Choroid plexus epithelial cell (primary cell): ENCODE results near the gene LRRN2.
"Not testable (repeated sequence)": the region's sequence is repeated elsewhere in the genome, so short reads cannot be mapped to it uniquely, and the experiment has no call there.

Source experiments
- DNase-seq: peaks from one replicate; pipeline ENCODE4 v3.0.0-alpha.2; 2010; ENCODE audit warnings: low read depth
- H3K4me3 ChIP-seq: 2 replicates; pipeline ENCODE4 v1.5.1; 2011; ENCODE audit warnings: low read depth, mild to moderate bottlenecking, control low read depth, low read length, moderate library complexity
- TF ChIP-seq, protein P1 (sequence below): conservative IDR thresholded peaks from 2 replicates; pipeline ENCODE4 v1.5.1; 2011; ENCODE audit warnings: low read depth, mild to moderate bottlenecking, control low read depth, inconsistent platforms, low read length, moderate library complexity

The LRRN2 gene

DNA sequence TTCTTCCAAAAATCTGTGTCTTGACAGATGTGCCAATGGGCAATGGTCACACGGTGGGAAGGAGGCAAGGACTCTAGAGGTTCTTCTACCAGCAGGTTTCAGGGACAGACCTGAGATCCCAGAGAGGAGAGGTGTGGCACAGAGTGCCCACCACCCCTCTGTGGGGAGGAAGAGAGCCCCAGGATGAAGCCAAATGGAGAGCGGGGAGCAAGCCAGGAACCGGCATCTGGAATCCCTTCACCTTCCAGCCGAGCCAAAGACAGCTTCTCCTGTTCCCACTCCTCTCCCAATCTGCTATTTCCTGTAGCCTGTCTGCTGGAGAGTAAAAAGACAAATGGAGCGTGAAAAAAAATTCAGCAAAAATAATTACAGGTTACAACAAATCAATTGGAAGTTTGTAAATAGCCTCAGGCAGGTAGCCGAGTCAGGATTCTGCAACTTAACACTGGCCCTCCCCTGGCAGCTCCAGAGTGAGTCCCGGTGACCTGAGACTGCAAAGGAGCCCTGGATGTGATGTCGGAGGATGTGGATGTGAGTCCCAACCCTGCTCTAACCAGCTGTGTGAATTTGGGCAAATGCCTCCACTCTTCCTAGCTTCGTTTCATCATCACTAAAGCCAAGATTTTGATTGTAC is 45.4 kb upstream of the LRRN2 start:
- DNase-seq, result no peak
- no peak overlapping the region for H3K4me3 ChIP-seq

DNA sequence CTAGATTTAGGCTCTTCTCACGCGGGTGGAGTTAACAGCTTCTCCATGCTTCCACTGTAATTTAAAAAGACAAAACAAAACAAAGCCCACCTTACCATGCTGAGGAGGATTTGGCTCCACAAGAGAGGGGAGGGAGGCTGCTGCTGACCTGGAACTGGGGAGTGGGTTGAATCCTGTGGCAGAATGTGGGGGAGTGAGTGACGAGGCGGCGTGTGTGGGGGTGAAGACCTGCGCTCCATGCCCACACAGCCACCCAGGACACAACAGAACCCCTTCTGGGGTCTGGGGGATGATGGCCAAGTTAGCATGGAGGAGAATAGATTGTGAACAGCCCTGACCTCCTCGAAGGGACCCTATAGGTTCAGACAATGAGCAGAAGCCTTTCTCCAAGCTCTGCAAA is 44.0 kb upstream of the LRRN2 start:
- TF ChIP-seq, protein P1, sequence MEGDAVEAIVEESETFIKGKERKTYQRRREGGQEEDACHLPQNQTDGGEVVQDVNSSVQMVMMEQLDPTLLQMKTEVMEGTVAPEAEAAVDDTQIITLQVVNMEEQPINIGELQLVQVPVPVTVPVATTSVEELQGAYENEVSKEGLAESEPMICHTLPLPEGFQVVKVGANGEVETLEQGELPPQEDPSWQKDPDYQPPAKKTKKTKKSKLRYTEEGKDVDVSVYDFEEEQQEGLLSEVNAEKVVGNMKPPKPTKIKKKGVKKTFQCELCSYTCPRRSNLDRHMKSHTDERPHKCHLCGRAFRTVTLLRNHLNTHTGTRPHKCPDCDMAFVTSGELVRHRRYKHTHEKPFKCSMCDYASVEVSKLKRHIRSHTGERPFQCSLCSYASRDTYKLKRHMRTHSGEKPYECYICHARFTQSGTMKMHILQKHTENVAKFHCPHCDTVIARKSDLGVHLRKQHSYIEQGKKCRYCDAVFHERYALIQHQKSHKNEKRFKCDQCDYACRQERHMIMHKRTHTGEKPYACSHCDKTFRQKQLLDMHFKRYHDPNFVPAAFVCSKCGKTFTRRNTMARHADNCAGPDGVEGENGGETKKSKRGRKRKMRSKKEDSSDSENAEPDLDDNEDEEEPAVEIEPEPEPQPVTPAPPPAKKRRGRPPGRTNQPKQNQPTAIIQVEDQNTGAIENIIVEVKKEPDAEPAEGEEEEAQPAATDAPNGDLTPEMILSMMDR, result no peak
- H3K4me3 ChIP-seq, result no peak overlapping the region
- DNase-seq, result no peak

More for the DNA sequence above, 45.4 kb upstream of the LRRN2 start:
- TF ChIP-seq, protein P1, result no peak

DNA sequence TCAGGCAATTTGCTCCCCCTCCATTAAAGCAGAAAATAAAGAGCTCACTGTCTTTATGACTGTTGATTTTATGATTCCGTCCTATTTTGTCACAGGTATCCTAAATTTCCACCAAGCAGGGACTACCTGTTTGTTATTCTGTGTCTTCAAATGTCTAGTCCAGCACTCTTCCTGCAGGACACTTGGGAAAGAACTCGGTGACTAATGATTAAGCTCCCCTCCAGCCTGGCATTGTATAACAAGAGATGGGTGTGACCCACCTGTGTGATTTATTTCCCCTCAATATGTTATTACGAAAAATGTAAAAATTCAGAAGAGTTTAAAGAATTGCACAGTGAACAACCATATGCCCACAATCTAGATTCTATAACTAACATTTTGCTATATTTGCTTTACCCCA is 42.9 kb upstream of the LRRN2 start:
- TF ChIP-seq, protein P1, result no peak
- no peak overlapping the region for H3K4me3 ChIP-seq
- no peak for DNase-seq

DNA sequence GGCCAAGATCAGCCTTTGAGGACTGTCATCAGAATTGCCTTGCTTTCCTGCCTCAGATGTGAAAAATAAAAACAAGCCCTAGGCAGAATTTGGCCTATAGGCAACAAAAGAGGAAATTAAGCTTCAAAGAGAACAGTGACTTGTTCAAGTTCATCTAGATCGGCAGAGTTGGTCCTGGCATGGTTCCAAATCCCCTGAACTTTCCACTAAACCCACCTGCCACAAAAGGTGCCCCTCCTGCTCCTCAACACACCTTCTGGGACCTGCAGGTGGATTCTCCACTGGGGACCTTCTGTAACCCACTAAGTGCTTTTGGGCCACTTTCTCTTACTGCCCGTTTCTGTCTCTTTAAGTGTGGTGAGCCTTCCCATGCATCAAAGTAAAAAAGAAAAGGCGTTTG is 42.5 kb upstream of the LRRN2 start:
- H3K4me3 ChIP-seq, result no peak overlapping the region
- no peak for DNase-seq
- TF ChIP-seq, protein P1, result no peak

DNA sequence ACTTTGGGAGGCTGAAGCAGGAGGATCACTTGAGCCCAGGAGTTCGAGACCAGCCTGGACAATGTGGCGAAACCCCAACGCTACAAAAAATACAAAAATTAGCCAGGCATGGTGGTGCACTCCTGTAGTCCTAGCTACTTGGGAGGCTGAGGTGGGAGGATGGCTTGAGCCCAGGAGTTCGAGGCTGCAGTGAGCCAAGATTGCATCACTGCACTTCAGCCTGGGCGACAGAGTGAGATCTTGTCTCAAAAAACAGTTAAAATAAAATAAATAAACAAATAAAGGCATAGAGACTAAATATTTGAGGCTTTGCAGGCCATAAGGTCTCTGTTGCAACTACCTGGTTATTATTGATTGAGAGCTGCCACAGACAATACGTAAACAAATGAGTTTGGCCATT is 41.9 kb upstream of the LRRN2 start:
- not testable (repeated sequence) for H3K4me3 ChIP-seq, DNase-seq

DNA sequence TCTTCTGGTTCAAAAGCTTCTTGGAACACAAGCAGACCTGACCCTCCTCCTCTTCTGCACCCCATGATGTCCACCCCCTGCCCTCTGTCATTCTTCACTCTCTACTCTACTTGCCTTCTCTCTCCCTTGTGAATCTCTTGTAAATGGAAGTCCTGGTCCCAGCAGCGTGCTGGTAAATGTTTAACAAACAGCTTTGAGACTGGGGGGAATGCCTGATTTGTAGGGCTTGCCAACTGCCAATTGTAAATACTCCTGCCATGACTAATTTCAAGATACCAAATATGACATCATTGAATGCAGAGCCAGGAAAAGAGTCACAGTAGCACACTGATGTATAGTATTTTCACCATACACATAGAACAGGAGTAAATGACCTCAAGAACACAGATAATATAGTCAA is 40.9 kb upstream of the LRRN2 start:
- peak; percentile 19 for DNase-seq
- TF ChIP-seq, protein P1, result no peak
- H3K4me3 ChIP-seq, result no peak overlapping the region

DNA sequence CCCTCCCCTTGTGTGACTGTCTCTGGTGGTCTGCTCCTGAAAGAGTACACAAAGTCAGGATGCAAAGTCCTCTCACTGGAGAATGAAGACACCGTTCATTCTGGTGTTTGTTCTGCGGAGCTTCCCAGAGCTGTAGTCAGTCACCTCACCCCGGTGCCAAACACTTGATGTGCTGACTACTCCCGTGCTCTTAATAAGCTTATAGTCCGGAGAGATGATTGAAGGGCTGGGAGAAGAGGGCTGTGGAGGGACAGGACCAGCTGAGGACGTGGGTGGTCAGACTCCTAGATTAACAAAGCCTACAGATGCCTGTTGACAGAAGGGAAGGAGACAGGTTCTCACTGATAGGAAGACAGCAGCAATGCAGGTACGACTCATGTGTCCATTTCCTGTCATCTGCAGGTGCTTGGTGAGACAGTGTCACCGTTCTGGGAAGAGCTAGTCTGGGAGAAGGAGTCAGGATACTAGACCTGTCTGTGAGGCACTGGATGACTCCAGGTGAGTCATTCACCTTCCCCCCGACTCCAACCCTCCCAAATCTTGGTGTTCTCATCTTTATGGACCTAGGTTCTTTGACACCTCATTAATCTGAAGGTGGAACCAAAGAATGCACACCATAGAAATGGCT is 40.4 kb upstream of the LRRN2 start:
- H3K4me3 ChIP-seq, result no peak overlapping the region
- DNase-seq, result no peak
- TF ChIP-seq, protein P1, result no peak
